Transverse colon (tissue), 4 donors: ENCODE results near the gene TDRD9. TPM values are rescaled to one million over a fixed set of nuclear protein-coding genes. Genes with fewer than 3 reads are reported as not detected.

Experiments
- DNase-seq: peaks from one replicate; pipeline ENCODE4 v3.0.0-alpha.2; 2019
- H3K27ac ChIP-seq, 4 donors: fragments of 200-600 bp; sonication (generic); 2 replicates each; pipeline ENCODE4 v1.5.1; 2016 to 2018; ENCODE audit warnings: inconsistent platforms in 4 of 4
- H3K27me3 ChIP-seq: fragments of 200-600 bp; sonication (generic); 2 replicates; pipeline ENCODE4 v1.5.1; 2017; ENCODE audit warnings: inconsistent platforms
- H3K36me3 ChIP-seq, 4 donors: fragments of 200-600 bp; sonication (generic); 2 replicates each; pipeline ENCODE4 v1.5.1; 2017 to 2019; ENCODE audit warnings: inconsistent platforms in 4 of 4
- H3K4me1 ChIP-seq, 4 donors: fragments of 200-600 bp; sonication (generic); 2 replicates each; pipeline ENCODE4 v1.5.1; 2017 to 2020; ENCODE audit warnings: inconsistent platforms in 4 of 4
- H3K4me3 ChIP-seq, 4 donors: fragments of 200-600 bp; sonication (generic); 1 replicate in 1 of 4; 2 replicates in 3 of 4; pipeline versions ENCODE4 v1.5.1 to v1.6.1; 2017 to 2019; ENCODE audit warnings: inconsistent platforms in 4 of 4
- H3K9me3 ChIP-seq, 2 donors: fragments of 200-600 bp; sonication (generic); 2 replicates each; pipeline ENCODE4 v1.5.1; 2017 to 2019; ENCODE audit warnings: inconsistent platforms in 2 of 2
- CTCF ChIP-seq, 5 experiments: fragments of 200-600 bp in 3 of 5; fragments of 450-650 bp in 2 of 5; sonication (generic) in 3 of 5; IDR thresholded peaks; 1 replicate in 2 of 5; 2 replicates in 3 of 5; pipeline ENCODE4 v1.5.1; 2016 to 2017; ENCODE audit warnings: antibody characterized with exemption in 5 of 5, inconsistent platforms in 3 of 5, mild to moderate bottlenecking in 2 of 5, moderate library complexity in 1 of 5
- EP300 ChIP-seq: sonication (generic); formaldehyde crosslinking; IDR thresholded peaks from one replicate; pipeline ENCODE4 v1.6.1; 2017; ENCODE audit warnings: antibody characterized with exemption, low read depth
- POLR2A ChIP-seq: fragments of 450-650 bp; IDR thresholded peaks from one replicate; pipeline ENCODE4 v1.6.1; 2016; ENCODE audit warnings: antibody characterized with exemption, mild to moderate bottlenecking, moderate library complexity
- POLR2AphosphoS5 ChIP-seq, 3 donors: sonication (generic); formaldehyde crosslinking; IDR thresholded peaks; one replicate each; pipeline ENCODE4 v1.6.1; 2016; ENCODE audit warnings: antibody characterized with exemption in 3 of 3
- WGBS, 2 donors: methylation state at CpG; one replicate each; pipeline ENCODE4 v1.1.5; 2018; ENCODE audit warnings: low coverage in 1 of 2; 5-methylcytosine and 5-hydroxymethylcytosine counted together
- in situ Hi-C, 4 donors: fragments of 200-750 bp; cut with MboI; loops; one replicate each; pipeline versions ENCODE4 v1.15.0 to v1.15.1; 2017; ENCODE audit warnings: low sequenced_read_pairs in 3 of 4, low pct_ligation_motif_present in 1 of 4, low pct_unique_long_range_greater_than_20kb in 1 of 4
- intact Hi-C: fragments of 100-400 bp; cut with DNase I; formaldehyde crosslinking; loops from one replicate; pipeline ENCODE4 v1.15.1; 2023; ENCODE audit warnings: low total_unique reads
- small RNA-seq, 4 donors: library from RNA; depleted of rRNA; stranded (forward); fragments of <200 nt; gene quantifications; one replicate each; pipeline ENCODE3, GENCODE V24; 2016
- total RNA-seq, 4 donors: library from RNA; depleted of rRNA; stranded (reverse); fragments of >200 nt; gene quantifications; one replicate each; pipeline ENCODE4 v1.1.0, GENCODE V29; 2016

Gene TDRD9
- total RNA-seq, 4 donors from 2014 or later = 0.55 to 0.79 TPM; not detected in 2

GRCh38 chr14:104101651-104102281 lies 173.5 kb downstream of the TDRD9 start:
- peak; percentile 13 for DNase-seq
- H3K27ac ChIP-seq = no peak overlapping the region

More at GRCh38 chr14:104101651-104102281, 173.5 kb downstream of the TDRD9 start:
- Histone ChIP-seq H3K36me3 (no peaks in the 10 kb centered on the region), H3K9me3 (no peaks in the 10 kb centered on the region), H3K4me3 (no peak overlapping the region), H3K4me1 (peaks cover 12 to 37% (median 33%) of the 10 kb centered on the region in 4 donors), H3K27me3 (no peaks in the 10 kb centered on the region)
- TF ChIP-seq POLR2A (no peak), POLR2AphosphoS5 (IDR thresholded peaks at IDR 0.05) (no peak), EP300 (no peak), CTCF (IDR thresholded peaks at IDR 0.05) (no peak)
- intact Hi-C loops (no loop called here), in situ Hi-C loops (no loop called here)
- 72% methylated on average over 8 of the region's 16 CpGs; no CpG with 5 or more reads in 1 of the 2 donors for WGBS, 2 donors

Small RNAs within 50 kb of the gene (small RNA-seq; reads per million reads assigned to genes)
- 0 to 12.4 (median 0.44) reads per million in 4 donors for gene RN7SL634P

Other genes with a start within 250 kb of the TDRD9 start
- 10 to 100 TPM in 2 of 4 donors, 1 to 10 TPM in 2; 7.8 to 47.6 (median 23.8) TPM for gene XRCC3, start 213.0 kb upstream of the TDRD9 start, total RNA-seq
- gene ZFYVE21, start 212.6 kb upstream of the TDRD9 start, total RNA-seq = 100 to 1,000 TPM in 2 of 4 donors, 10 to 100 TPM in 2; 90.2 to 214 (median 137) TPM
- 100 to 1,000 TPM in 1 of 4 donors, 10 to 100 TPM in 3; 31.0 to 109 (median 42.0) TPM for gene PPP1R13B, start 80.9 kb upstream of the TDRD9 start, total RNA-seq
- gene RD3L, start 14.1 kb downstream of the TDRD9 start, total RNA-seq = not detected
- gene ASPG, start 157.2 kb downstream of the TDRD9 start, total RNA-seq = 10 to 100 TPM in 2 of 4 donors, 1 to 10 TPM in 2; 4.4 to 20.3 (median 8.7) TPM
- 1 to 10 TPM; 2.2 to 7.8 (median 4.4) TPM for gene KIF26A, start 210.1 kb downstream of the TDRD9 start, total RNA-seq